HFFc6 (cell line): ENCODE results near the gene CD300A. TPM values are rescaled to one million over a fixed set of nuclear protein-coding genes. Genes with fewer than 3 reads are reported as not detected.

Experiments used
- DNase-seq: peaks from one replicate; pipeline ENCODE4 v3.0.0-alpha.2; 2018
- H3K27ac Mint-ChIP-seq: 2 replicates; pipeline ENCODE4 v1.8.0; 2020; ENCODE audit warnings: mild to moderate bottlenecking, mixed read lengths
- H3K27me3 Mint-ChIP-seq: 2 replicates; pipeline ENCODE4 v1.8.0; 2021; ENCODE audit warnings: mild to moderate bottlenecking, moderate library complexity, mixed read lengths; ENCODE audit not compliant: insufficient read depth
- H3K36me3 Mint-ChIP-seq: 2 replicates; pipeline ENCODE4 v1.8.0; 2021; ENCODE audit warnings: low read depth, mixed read lengths
- H3K4me1 Mint-ChIP-seq: 2 replicates; pipeline ENCODE4 v1.8.0; 2020; ENCODE audit warnings: low read depth, mixed read lengths
- H3K4me3 Mint-ChIP-seq: 2 replicates; pipeline ENCODE4 v1.8.0; 2020; ENCODE audit warnings: mild to moderate bottlenecking, moderate library complexity, mixed read lengths
- H3K9me3 Mint-ChIP-seq: 2 replicates; pipeline ENCODE4 v1.8.0; 2020; ENCODE audit warnings: mild to moderate bottlenecking, mixed read lengths
- CTCF ChIP-seq: fragments of 200-600 bp; sonication (generic); IDR thresholded peaks from 2 replicates; pipeline ENCODE4 v1.5.0; 2021; ENCODE audit warnings: antibody characterized with exemption, mild to moderate bottlenecking
- total RNA-seq, 6 experiments: library from RNA; stranded (reverse); fragmentation: NEBNext Ultra II Directional; extraction: Animal tissue kit (Norgen Biotek cat#: 25700); gene quantifications; 2 replicates in 1 of 6; 3 replicates in 5 of 6; pipeline ENCODE4 v1.2.3, GENCODE V29; 2021

The CD300A gene
- total RNA-seq, 6 experiments from 2014 or later = not detected

DNA sequence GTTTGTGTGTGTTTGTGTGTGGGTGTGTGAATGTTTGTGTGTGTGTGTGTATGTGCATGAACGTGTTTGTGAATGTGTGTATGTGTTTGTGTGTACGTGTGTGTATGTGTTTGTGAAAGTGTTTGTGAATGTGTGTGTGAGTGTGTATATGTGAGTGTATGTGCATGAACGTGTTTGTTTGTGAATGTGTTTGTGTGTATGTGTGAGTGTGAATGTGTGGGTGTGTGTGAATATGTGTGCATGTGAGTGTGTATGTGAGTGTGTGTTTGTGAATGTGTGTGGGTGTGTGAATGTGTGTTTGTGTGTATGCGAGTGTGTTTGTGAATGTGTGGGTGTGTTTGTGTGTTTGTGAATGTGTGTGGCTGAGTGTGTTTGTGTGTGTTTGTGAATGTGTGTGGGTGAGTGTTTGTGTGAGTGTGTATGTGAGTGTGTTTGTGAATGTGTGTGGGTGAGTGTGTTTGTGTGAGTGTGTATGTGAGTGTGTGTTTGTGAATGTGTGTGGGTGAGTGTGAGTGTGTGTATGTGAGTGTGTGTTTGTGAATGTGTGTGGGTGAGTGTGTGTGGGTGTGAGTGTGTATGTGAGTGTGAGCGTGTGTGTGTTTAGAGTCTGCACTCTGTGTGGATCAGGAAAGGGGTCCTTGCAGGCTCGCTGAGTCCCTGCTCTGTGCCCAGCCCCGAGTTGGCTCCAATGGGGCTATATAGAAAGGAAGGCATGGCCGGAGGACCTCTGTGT, 890 bp upstream of the CD300A start:
- Mint-ChIP-seq H3K27me3 (peaks cover 3% of the 10 kb centered on the region; the same call in 1 of the 2 replicates), H3K27ac (no peak overlapping the region), H3K9me3 (peaks cover 20% of the 10 kb centered on the region), H3K4me3 (no peak overlapping the region), H3K36me3 (no peaks in the 10 kb centered on the region), H3K4me1 (no peaks in the 10 kb centered on the region)
- DNase-seq = no peak
- no peak for TF ChIP-seq CTCF

DNA sequence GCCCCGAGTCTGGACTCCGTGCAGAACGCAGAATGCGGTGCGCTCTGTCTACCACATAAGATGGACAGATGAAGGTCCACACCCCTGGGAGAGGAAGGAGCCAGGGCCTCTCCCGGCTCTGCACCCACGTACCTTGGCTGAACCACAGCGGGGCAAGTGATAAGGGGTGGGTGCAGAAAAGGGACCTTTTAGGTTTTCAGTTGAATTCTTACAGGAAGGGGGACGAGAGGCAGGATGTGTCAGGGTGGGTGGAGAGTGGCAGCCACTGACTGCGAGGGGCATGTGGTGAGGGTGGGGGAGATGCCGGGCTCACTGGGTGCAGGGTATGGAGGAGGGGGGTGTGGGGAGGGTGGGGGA, 372 bp downstream of the CD300A start:
- Mint-ChIP-seq H3K4me1 (no peaks in the 10 kb centered on the region), H3K27ac (no peak overlapping the region), H3K27me3 (peaks cover 3% of the 10 kb centered on the region; the same call in 1 of the 2 replicates), H3K9me3 (peaks cover 29% of the 10 kb centered on the region), H3K4me3 (no peak overlapping the region), H3K36me3 (no peaks in the 10 kb centered on the region)
- DNase-seq = no peak
- no peak for TF ChIP-seq CTCF

DNA sequence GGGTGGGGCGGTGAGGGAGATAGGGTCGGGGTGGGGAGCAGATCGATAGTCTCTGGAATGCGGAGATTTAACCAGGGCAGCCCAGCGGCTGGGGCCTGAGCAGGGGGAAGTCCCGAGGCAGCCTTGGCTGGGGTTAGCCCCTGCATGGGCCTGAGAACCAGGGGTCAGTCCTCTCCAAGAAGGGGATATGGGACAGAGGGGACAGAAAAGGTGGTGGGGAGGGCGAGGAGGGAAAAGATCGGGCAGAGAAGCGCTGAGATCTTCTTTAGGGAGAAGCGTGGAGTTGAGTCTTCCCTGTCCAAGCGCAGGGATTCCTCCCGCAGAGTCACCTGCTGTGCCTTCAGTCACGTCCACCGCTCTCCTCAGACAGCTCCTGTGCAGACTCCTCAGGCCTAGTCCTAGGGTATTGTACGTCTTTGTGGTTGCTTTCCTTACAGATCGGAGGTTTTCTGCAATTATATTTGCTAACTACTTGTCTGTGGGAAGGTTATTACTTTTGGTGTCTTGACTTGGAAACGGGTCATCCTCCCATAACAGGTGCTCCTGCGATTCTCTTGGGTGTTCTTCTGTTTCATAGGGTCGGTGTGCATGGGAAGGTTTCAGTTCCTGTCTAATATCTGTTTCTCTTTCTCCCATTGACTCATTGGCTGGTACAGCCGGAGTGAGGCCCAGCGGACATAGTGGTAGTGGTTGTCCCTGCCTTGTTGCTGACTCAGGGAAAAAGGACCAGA, 952 bp downstream of the CD300A start:
- Mint-ChIP-seq H3K36me3 (no peaks in the 10 kb centered on the region), H3K9me3 (peaks cover 30% of the 10 kb centered on the region), H3K4me3 (no peak overlapping the region), H3K4me1 (no peaks in the 10 kb centered on the region), H3K27ac (no peak overlapping the region), H3K27me3 (peaks cover 3% of the 10 kb centered on the region)
- TF ChIP-seq CTCF = no peak
- no peak for DNase-seq

- no peak for DNase-seq
- Mint-ChIP-seq H3K9me3 (peaks cover 63% of the 10 kb centered on the region), H3K27ac (no peak overlapping the region), H3K4me1 (no peaks in the 10 kb centered on the region), H3K4me3 (no peak overlapping the region), H3K27me3 (peaks cover 2% of the 10 kb centered on the region), H3K36me3 (no peaks in the 10 kb centered on the region)
- TF ChIP-seq CTCF = no peak
Measured at GRCh38 chr17:74471341-74471740, 4.9 kb downstream of the CD300A start.

DNA sequence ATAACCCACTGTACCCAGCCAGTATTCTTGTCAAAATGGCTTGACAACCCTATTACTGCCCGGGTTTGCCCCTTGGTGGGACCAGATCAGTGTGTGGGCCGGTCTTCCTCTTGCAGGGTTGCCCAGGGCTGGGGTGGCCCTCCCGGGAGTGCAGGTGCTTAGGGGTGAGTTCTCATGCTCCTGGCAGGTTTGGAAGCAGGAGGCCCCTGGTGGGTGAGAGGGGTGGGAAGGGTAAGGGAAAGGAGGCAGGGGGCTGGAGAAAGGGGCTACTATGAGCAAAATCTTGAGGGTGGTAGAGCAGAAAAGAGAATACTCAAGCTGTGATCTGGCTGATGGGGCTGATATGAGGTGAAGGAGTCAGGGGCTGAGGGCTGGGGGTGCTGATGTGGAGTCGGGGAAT, 6.5 kb downstream of the CD300A start:
- no peak for DNase-seq
- peaks cover 71% of the 10 kb centered on the region for H3K9me3 Mint-ChIP-seq
- TF ChIP-seq CTCF = no peak
- no peaks in the 10 kb centered on the region for H3K4me1 Mint-ChIP-seq
- H3K27me3 Mint-ChIP-seq = no peaks in the 10 kb centered on the region; the same call in 1 of the 2 replicates
- no peak overlapping the region for H3K4me3 Mint-ChIP-seq
- H3K36me3 Mint-ChIP-seq = no peaks in the 10 kb centered on the region
- no peak overlapping the region for H3K27ac Mint-ChIP-seq
